NCI-H1694 (cell line): ENCODE measurements around the gene PCYT2.

Experiments used
- DNase-seq: peaks from one replicate; lab custom pipeline; 2025; lab: John Stamatoyannopoulos, UW

The PCYT2 gene

GRCh38 chr17:81912441-81913309 is 1.5 kb upstream of the PCYT2 start:
- no peak for DNase-seq

DNA sequence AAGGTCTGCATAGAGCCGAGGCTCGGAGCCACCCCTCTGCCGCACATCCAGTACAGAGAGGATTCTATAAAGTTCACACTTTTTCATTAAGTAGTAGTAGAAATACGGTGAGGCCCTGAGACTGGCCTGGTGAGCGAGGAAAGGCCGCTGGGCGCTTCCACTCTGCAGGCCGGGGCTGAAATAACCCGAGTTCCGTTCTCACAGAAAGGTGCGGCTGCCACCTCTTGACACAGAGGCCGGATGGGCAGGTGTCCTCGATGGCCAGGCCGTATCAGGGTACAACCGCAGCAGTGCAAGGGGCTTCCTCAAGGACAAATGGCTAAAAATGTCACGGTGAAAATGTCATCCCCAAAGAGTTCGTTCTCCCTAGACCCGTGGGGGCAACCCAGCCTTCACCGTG is 770 bp upstream of the PCYT2 start:
- DNase-seq = no peak

GRCh38 chr17:81910840-81911276 is 341 bp downstream of the PCYT2 start:
- DNase-seq = no peak

- DNase-seq = no peak
These were observed 996 bp downstream of the PCYT2 start for GRCh38 chr17:81909966-81910839.

- DNase-seq = no peak
These were observed 2.0 kb downstream of the PCYT2 start for GRCh38 chr17:81909231-81909630.

DNA sequence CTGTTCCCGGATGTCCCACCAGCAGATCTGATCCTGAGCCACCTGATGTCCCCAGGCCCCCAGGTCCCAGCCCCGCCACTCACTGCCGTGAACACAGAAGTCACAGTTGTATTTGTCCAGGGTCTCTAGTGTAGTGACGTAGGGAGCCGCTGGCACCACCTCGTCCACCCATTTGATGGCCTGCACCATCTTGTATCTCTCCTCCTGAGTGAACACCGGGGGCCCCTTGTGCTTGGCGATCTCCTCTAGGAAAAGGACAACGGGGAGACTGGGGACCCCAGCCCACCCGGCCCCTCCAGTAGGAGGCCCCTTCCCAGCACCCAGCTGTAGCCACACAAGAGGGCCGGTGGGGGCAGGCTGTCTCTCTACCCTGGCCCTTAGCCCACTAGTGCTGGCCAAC is 2.4 kb downstream of the PCYT2 start:
- no peak for DNase-seq

- DNase-seq = no peak
These were observed 3.7 kb downstream of the PCYT2 start for GRCh38 chr17:81907219-81908145.

DNA sequence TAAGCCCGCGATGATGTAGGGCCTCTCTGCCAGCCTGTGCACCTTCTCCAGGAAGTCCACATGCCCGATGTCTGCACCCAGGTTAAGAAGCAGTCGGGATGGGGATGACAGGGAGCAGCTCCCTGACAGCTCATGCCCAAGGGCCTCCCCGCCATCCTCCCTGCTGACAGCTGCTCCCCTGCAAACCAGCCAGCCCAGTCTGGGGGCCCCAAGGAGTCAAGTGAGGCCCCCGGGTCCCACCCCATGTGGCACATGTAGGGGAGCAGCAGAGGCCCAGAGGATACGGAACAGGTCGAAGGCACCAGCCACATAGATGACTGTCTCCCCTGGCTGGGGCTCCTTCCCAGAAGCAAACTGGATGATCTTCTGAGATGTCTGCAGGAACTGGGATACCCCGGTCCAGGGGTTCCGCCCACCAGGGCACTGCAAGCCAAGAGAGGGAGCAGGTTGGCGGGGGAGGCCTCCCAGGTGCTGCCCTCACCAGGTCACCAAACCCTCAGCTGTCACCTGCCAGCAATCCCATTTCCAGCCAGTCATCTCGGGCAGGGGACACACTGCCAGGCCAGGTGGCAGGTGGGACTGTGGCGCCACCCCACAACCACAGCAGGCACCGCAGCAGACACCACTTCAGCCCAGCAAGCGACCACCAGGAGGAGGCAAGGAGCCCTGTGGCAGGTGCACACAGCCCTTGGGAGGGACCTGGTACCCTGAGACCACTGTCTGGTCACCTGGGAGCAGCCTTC is 4.6 kb downstream of the PCYT2 start:
- DNase-seq = no peak

DNA sequence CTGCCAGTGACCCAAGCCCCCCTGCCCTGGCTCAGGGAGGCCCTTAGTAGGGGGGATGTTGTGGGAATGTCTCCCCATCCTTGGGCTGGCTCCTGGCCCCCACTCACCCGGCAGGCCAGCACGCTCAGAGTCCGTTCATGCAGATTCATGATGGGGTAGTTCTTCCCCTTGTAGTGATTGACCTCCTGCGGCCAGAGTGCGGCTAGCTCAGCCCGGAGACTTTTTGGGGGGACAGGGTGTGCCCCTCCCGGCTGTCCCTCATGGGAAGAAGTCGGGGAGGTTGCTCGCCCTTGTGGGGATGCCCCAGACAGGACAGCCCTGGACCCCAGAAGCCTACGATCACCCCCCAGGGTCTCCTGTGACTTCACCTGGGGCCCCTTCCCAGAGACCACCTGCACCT is 5.2 kb downstream of the PCYT2 start:
- DNase-seq = no peak

DNA sequence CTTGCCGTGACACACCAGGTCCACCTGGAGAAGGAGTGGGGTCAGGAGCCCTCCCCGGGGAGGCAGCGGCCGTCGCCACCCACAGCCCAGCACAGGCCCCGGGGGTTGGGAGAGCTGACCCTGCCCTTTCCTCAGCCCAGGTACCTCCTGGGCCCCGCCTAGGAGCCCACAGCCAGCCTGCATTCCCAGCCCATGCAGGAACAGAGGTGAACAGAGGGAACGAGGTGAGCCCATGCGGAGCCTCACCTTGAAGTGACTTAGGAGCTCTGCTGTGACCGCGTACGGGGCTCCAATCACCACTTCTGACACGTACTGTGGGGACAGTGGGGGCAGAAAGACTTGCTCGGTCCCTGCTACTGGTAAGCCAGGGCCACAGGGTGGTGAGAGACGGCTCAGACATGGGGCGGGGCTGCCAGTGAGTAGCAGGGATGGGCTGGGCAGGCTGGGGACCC is 5.7 kb downstream of the PCYT2 start:
- no peak for DNase-seq

- DNase-seq = no peak
These were observed 6.4 kb downstream of the PCYT2 start for GRCh38 chr17:81904600-81905423.

- DNase-seq = no peak
These were observed 7.2 kb downstream of the PCYT2 start for GRCh38 chr17:81903896-81904599.

- DNase-seq = no peak
These were observed 7.8 kb downstream of the PCYT2 start for GRCh38 chr17:81903415-81903831.

GRCh38 chr17:81902653-81903414 is 8.4 kb downstream of the PCYT2 start:
- DNase-seq = no peak

GRCh38 chr17:81902023-81902652 is 9.1 kb downstream of the PCYT2 start, which contains the start of gene NPB:
NPB (plus strand) TSS chr17:81902238; CDS start chr17:81902278, 40 bp downstream.
- DNase-seq = no peak

DNA sequence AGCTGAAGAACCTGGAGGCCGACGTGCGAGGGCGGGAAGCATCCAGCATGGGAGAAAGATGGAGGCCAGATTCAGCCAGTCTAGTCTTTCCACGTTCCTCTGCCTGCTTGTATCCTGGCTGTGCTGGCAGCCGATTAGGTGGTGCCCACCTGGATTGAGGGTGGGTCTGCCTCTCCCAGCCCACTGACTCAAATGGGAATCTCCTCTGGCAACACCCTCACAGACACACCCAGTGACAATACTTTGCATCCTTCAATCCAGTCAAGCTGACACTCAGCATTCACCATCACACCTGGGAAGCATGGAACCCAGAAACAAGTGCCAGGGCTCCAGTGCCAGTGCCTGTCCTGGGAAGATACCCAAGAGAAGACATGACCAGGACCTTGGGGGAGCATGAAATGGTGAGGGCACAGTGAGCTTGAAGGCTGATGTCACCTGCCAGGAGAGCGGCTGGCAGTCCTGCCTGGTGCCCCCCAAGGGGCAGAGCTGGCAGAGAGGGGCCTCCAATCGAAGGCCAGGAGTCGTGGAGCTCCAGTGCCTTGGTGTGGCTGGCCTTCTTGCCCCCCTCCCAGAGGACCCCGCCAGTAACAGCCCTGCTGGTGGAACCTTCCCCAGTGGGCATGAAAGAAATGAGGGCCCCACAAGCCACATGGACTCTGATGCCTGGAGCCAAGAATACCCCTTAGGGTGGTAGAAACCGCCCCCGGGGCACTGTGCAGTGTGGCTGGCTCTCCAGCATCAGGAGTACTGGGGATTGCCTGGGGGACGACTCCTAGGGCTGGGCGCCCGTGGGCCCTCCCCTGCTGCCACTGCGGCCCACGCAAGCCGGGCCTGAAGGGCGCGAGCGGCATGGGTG is 9.8 kb downstream of the PCYT2 start:
- DNase-seq = no peak

GRCh38 chr17:81900181-81900820 is 10.9 kb downstream of the PCYT2 start:
- no peak for DNase-seq
